Epithelial cell of proximal tubule (primary cell): ENCODE measurements around the gene DENND2A. TPM values are rescaled to one million over a fixed set of nuclear protein-coding genes. Genes with fewer than 3 reads are reported as not detected.

Experiments
- DNase-seq: peaks from one replicate; pipeline ENCODE4 v3.0.0-alpha.2; 2011; ENCODE audit warnings: low read depth
- H3K4me3 ChIP-seq: 2 replicates; pipeline ENCODE4 v1.5.1; 2011; ENCODE audit warnings: low read depth, mild to moderate bottlenecking, low read length
- CTCF ChIP-seq: conservative IDR thresholded peaks from 2 replicates; pipeline ENCODE4 v1.5.1; 2012; ENCODE audit warnings: low read depth, mild to moderate bottlenecking, low read length
- total RNA-seq: library from RNA; depleted of rRNA; stranded (reverse); fragments of >200 nt; gene quantifications from 2 replicates; pipeline ENCODE4 v1.2.3, GENCODE V29; 2015

DENND2A gene
- total RNA-seq, 1 donor from 2014 or later: 27.6 TPM

- no peak for TF ChIP-seq CTCF
- H3K4me3 ChIP-seq: no peak overlapping the region
- DNase-seq: no peak
Measured at GRCh38 chr7:140655511-140656408, 15.1 kb upstream of the DENND2A start.

- TF ChIP-seq CTCF: no peak
- no peak for DNase-seq
- no peak overlapping the region for H3K4me3 ChIP-seq
Measured at GRCh38 chr7:140654661-140655060, 14.0 kb upstream of the DENND2A start.

GRCh38 chr7:140654109-140654387 lies 13.4 kb upstream of the DENND2A start:
- H3K4me3 ChIP-seq: no peak overlapping the region
- no peak for TF ChIP-seq CTCF
- no peak for DNase-seq

GRCh38 chr7:140653319-140654108 lies 12.9 kb upstream of the DENND2A start:
- DNase-seq: no peak
- H3K4me3 ChIP-seq: no peak overlapping the region
- TF ChIP-seq CTCF: peak; percentile 92

GRCh38 chr7:140650367-140650766 lies 9.8 kb upstream of the DENND2A start:
- TF ChIP-seq CTCF: no peak
- no peak overlapping the region for H3K4me3 ChIP-seq
- DNase-seq: no peak

GRCh38 chr7:140649556-140650205 lies 9.1 kb upstream of the DENND2A start:
- H3K4me3 ChIP-seq: no peak overlapping the region
- no peak for DNase-seq
- no peak for TF ChIP-seq CTCF
